Liver (tissue), 3 donors: ENCODE measurements around the gene HYPK.

ENCODE experiments used
- EGR1 ChIP-seq, 2 donors: IDR thresholded peaks; 2 replicates each; pipeline ENCODE4 v1.6.1; 2016 to 2018; ENCODE audit warnings: antibody characterized with exemption in 2 of 2, low read depth in 2 of 2
- GABPA ChIP-seq, 2 donors: IDR thresholded peaks in 1 of 2; conservative IDR thresholded peaks in 1 of 2; 2 replicates each; pipeline ENCODE4 v1.6.1; 2016; ENCODE audit warnings: antibody characterized with exemption in 2 of 2, mild to moderate bottlenecking in 1 of 2, moderate library complexity in 1 of 2
- HNF4G ChIP-seq: IDR thresholded peaks from 2 replicates; pipeline ENCODE4 v1.6.1; 2016; ENCODE audit warnings: antibody characterized with exemption
- JUND ChIP-seq, 2 donors: IDR thresholded peaks; 2 replicates each; pipeline ENCODE4 v1.6.1; 2016; ENCODE audit warnings: antibody characterized with exemption in 2 of 2
- RAD21 ChIP-seq, 2 donors: IDR thresholded peaks; 2 replicates each; pipeline ENCODE4 v1.6.1; 2016; ENCODE audit warnings: antibody characterized with exemption in 2 of 2, mild to moderate bottlenecking in 2 of 2
- SP1 ChIP-seq: IDR thresholded peaks from 2 replicates; pipeline ENCODE4 v1.6.1; 2018; ENCODE audit warnings: antibody characterized with exemption, mild to moderate bottlenecking
- YY1 ChIP-seq: IDR thresholded peaks from 2 replicates; pipeline ENCODE4 v1.6.1; 2016; ENCODE audit warnings: antibody characterized with exemption, mild to moderate bottlenecking
- TF ChIP-seq, protein P1 (sequence below): fragments of 150-350 bp; IDR thresholded peaks from 2 replicates; pipeline ENCODE4 v1.5.1; 2017; ENCODE audit warnings: improper control_type of control experiment, low read depth, low read length; ENCODE audit not compliant: missing input control
- TF ChIP-seq, protein P2 (sequence below): IDR thresholded peaks from 2 replicates; pipeline ENCODE4 v1.6.1; 2016; ENCODE audit warnings: antibody characterized with exemption
- TF ChIP-seq, protein P3 (sequence below): IDR thresholded peaks from 2 replicates; pipeline ENCODE4 v1.6.1; 2016; ENCODE audit warnings: antibody characterized with exemption, mild to moderate bottlenecking
- TF ChIP-seq, protein P4 (sequence below): IDR thresholded peaks from 2 replicates; pipeline ENCODE4 v1.6.1; 2016; ENCODE audit warnings: antibody characterized with exemption
- donor health status: healthy.
- donor health status: healthy.

DNA sequence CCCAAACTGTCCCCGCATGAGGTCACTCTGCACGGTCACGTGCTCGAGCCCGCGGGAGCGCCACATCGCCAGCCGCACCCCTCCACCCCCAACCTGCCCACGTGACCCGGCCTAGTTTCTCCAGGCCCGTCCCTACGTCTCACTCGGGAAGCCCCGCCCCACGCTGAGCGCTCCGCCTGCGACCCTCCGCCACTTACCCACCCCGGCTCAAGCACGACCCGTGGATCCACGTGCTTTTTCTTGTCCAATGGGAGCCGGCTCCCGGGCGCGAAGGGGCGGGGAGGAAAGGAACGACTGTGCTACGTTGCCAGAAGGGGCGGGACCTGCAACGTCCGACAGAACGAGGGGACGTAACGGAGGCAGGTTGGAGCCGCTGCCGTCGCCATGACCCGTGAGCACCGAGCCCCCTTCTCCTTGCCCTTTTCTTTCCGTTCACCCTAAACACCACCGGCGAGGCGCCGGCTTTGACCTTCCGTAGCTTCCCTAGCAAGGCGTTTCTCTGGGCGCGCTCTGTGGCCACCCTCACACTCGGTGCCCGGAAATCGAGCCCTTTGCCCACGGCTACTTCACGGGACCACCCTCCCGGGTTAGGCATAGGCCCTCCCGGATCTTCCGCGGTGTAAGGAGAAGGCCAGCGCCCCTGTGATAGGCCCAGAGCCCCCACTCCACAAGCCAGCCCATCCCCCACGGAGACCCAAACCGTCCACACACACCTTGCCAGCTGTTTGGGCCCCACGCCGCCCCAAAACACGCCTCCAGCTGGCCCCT lies 8.2 kb upstream of the HYPK start, which contains the start of gene SERF2:
- peak in 1 of 2 donors; percentile 75 for TF ChIP-seq EGR1 (IDR thresholded peaks at IDR 0.05; ENCODE audit: low read depth in 2 of 2)
- TF ChIP-seq, protein P1, sequence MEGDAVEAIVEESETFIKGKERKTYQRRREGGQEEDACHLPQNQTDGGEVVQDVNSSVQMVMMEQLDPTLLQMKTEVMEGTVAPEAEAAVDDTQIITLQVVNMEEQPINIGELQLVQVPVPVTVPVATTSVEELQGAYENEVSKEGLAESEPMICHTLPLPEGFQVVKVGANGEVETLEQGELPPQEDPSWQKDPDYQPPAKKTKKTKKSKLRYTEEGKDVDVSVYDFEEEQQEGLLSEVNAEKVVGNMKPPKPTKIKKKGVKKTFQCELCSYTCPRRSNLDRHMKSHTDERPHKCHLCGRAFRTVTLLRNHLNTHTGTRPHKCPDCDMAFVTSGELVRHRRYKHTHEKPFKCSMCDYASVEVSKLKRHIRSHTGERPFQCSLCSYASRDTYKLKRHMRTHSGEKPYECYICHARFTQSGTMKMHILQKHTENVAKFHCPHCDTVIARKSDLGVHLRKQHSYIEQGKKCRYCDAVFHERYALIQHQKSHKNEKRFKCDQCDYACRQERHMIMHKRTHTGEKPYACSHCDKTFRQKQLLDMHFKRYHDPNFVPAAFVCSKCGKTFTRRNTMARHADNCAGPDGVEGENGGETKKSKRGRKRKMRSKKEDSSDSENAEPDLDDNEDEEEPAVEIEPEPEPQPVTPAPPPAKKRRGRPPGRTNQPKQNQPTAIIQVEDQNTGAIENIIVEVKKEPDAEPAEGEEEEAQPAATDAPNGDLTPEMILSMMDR, result no peak
- TF ChIP-seq GABPA (IDR thresholded peaks at IDR 0.05 in 1 of 2, conservative IDR thresholded peaks at IDR 0.05 in 1 of 2), result peak in 1 of 2 donors; percentile 48
- TF ChIP-seq, protein P2, sequence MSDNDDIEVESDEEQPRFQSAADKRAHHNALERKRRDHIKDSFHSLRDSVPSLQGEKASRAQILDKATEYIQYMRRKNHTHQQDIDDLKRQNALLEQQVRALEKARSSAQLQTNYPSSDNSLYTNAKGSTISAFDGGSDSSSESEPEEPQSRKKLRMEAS, result peak; percentile 75
- peak; percentile 78 for TF ChIP-seq SP1
- TF ChIP-seq, protein P3, sequence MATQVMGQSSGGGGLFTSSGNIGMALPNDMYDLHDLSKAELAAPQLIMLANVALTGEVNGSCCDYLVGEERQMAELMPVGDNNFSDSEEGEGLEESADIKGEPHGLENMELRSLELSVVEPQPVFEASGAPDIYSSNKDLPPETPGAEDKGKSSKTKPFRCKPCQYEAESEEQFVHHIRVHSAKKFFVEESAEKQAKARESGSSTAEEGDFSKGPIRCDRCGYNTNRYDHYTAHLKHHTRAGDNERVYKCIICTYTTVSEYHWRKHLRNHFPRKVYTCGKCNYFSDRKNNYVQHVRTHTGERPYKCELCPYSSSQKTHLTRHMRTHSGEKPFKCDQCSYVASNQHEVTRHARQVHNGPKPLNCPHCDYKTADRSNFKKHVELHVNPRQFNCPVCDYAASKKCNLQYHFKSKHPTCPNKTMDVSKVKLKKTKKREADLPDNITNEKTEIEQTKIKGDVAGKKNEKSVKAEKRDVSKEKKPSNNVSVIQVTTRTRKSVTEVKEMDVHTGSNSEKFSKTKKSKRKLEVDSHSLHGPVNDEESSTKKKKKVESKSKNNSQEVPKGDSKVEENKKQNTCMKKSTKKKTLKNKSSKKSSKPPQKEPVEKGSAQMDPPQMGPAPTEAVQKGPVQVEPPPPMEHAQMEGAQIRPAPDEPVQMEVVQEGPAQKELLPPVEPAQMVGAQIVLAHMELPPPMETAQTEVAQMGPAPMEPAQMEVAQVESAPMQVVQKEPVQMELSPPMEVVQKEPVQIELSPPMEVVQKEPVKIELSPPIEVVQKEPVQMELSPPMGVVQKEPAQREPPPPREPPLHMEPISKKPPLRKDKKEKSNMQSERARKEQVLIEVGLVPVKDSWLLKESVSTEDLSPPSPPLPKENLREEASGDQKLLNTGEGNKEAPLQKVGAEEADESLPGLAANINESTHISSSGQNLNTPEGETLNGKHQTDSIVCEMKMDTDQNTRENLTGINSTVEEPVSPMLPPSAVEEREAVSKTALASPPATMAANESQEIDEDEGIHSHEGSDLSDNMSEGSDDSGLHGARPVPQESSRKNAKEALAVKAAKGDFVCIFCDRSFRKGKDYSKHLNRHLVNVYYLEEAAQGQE, result peak; percentile 92
- TF ChIP-seq JUND (IDR thresholded peaks at IDR 0.05), result peak in 1 of 2 donors; percentile 83
- peak; percentile 88 for TF ChIP-seq YY1
- TF ChIP-seq RAD21 (IDR thresholded peaks at IDR 0.05), result no peak
- TF ChIP-seq, protein P4, sequence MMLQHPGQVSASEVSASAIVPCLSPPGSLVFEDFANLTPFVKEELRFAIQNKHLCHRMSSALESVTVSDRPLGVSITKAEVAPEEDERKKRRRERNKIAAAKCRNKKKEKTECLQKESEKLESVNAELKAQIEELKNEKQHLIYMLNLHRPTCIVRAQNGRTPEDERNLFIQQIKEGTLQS, result no peak
- no peak for TF ChIP-seq HNF4G
